Measurements from ENCODE around the gene IL18R1. TPM values are rescaled to one million over a fixed set of nuclear protein-coding genes. Genes with fewer than 3 reads are reported as not detected.

Gene IL18R1
- total RNA-seq, 1 donor from 2014 or later, result 2.2 TPM

DNA sequence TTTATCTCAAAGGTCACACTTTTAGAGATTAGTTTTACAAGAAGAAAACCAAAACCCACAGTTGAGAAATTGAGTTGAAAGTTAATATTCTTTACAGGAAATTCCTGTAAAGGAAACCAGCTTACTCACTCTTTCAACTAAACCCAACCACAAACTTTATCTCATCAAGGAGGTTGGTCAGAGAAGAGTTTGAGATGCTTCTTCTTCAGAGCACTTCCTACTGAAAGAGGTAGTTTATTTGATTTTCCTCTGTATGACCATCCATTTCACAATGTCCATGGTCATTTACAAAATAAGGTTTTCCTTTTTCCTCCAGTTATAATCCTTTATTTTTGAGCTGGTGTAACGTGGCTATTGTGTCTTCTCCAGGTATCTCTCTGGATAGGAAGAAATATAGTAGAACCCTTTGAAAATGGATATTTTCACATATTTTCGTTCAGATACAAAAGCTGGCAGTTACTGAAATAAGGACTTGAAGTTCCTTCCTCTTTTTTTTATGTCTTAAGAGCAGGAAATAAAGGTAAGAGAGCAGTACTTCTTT is 62.9 kb downstream of the IL18R1 start:
- peaks cover 29% of the 10 kb centered on the region for H3K4me1 Mint-ChIP-seq
- TF ChIP-seq, protein P1, sequence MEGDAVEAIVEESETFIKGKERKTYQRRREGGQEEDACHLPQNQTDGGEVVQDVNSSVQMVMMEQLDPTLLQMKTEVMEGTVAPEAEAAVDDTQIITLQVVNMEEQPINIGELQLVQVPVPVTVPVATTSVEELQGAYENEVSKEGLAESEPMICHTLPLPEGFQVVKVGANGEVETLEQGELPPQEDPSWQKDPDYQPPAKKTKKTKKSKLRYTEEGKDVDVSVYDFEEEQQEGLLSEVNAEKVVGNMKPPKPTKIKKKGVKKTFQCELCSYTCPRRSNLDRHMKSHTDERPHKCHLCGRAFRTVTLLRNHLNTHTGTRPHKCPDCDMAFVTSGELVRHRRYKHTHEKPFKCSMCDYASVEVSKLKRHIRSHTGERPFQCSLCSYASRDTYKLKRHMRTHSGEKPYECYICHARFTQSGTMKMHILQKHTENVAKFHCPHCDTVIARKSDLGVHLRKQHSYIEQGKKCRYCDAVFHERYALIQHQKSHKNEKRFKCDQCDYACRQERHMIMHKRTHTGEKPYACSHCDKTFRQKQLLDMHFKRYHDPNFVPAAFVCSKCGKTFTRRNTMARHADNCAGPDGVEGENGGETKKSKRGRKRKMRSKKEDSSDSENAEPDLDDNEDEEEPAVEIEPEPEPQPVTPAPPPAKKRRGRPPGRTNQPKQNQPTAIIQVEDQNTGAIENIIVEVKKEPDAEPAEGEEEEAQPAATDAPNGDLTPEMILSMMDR (IDR thresholded peaks at IDR 0.05), result no peak
- ATAC-seq (ENCODE audit: low read depth), result peak; percentile 52
- H3K27me3 Mint-ChIP-seq, result no peaks in the 10 kb centered on the region
- no peaks in the 10 kb centered on the region for H3K36me3 Mint-ChIP-seq (ENCODE audit: low read depth)
- intact Hi-C loops (cut with micrococcal nuclease), result no loop called here
- ChIA-PET CTCF (no interaction called here), POLR2A (no interaction called here)
- no peak for DNase-seq
- H3K27ac Mint-ChIP-seq, result peak overlapping the region; percentile 77
- H3K9me3 Mint-ChIP-seq, result no peaks in the 10 kb centered on the region
- peak overlapping the region; percentile 24 for H3K4me3 Mint-ChIP-seq

GRCh38 chr2:102420290-102420689 is 64.7 kb downstream of the IL18R1 start:
- ATAC-seq (ENCODE audit: low read depth), result no peak
- ChIA-PET CTCF (interaction anchor here (1.0 kb wide), 1 partner anchor 179 kb away, joined by 3 read pairs; no protein-coding TSS in a partner anchor), POLR2A (no interaction called here)
- no peaks in the 10 kb centered on the region for H3K27me3 Mint-ChIP-seq
- H3K4me1 Mint-ChIP-seq, result peaks cover 39% of the 10 kb centered on the region
- no peak for DNase-seq
- H3K4me3 Mint-ChIP-seq, result no peak overlapping the region
- TF ChIP-seq, protein P1 (IDR thresholded peaks at IDR 0.05), result no peak
- H3K27ac Mint-ChIP-seq, result no peak overlapping the region
- intact Hi-C loops (cut with micrococcal nuclease), result no loop called here
- no peaks in the 10 kb centered on the region for H3K9me3 Mint-ChIP-seq
- H3K36me3 Mint-ChIP-seq (ENCODE audit: low read depth), result no peaks in the 10 kb centered on the region

GRCh38 chr2:102421890-102422759 is 66.5 kb downstream of the IL18R1 start:
- intact Hi-C loops (cut with micrococcal nuclease), result no loop called here
- peaks cover 47% of the 10 kb centered on the region for H3K4me1 Mint-ChIP-seq
- CTCF ChIA-PET, result no interaction called here
- no peaks in the 10 kb centered on the region for H3K36me3 Mint-ChIP-seq (ENCODE audit: low read depth)
- DNase-seq (no peak), ATAC-seq (ENCODE audit: low read depth) (no peak)
- H3K4me3 Mint-ChIP-seq, result no peak overlapping the region
- H3K27ac Mint-ChIP-seq, result no peak overlapping the region
- H3K9me3 Mint-ChIP-seq, result no peaks in the 10 kb centered on the region
- TF ChIP-seq, protein P1 (IDR thresholded peaks at IDR 0.05), result no peak
- POLR2A ChIA-PET, result no interaction called here
- H3K27me3 Mint-ChIP-seq, result no peaks in the 10 kb centered on the region

- H3K4me1 Mint-ChIP-seq, result peaks cover 42% of the 10 kb centered on the region
- no peaks in the 10 kb centered on the region for H3K36me3 Mint-ChIP-seq (ENCODE audit: low read depth)
These were observed 67.3 kb downstream of the IL18R1 start, which contains the start of gene IL18RAP for GRCh38 chr2:102422910-102423309. Gene IL18RAP (plus strand): TSS chr2:102423160. CDS start chr2:102423278, 118 bp downstream.

DNA sequence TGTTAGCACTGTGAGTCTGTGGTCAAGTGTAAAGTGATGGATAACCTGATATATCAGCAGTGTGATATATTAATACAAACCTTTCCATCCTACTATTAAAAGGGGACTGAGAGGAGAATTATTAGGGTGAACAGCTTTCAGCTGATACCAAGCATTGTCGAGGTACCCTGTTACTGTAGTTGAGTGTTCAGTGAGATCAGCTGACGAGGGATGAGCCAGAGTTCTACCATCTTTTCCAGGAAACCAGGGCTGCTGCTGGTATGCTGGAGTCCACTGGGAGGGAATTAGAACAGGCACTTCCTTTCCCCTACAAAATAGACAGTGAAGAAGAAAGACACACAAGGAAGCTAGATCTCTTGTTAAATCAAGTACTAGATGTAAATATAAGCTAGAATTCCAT is 67.8 kb downstream of the IL18R1 start:
- no peak for ATAC-seq (ENCODE audit: low read depth)
- TF ChIP-seq, protein P1 (IDR thresholded peaks at IDR 0.05), result no peak
- CTCF ChIA-PET, result no interaction called here
- intact Hi-C loops (cut with micrococcal nuclease), result no loop called here
- H3K4me3 Mint-ChIP-seq, result no peak overlapping the region
- no peaks in the 10 kb centered on the region for H3K36me3 Mint-ChIP-seq (ENCODE audit: low read depth)
- H3K9me3 Mint-ChIP-seq, result no peaks in the 10 kb centered on the region
- H3K4me1 Mint-ChIP-seq, result peaks cover 39% of the 10 kb centered on the region
- no peak for DNase-seq
- no peak overlapping the region for H3K27ac Mint-ChIP-seq
- POLR2A ChIA-PET, result interaction anchor here (0.6 kb wide), 1 partner anchor 61 kb away, joined by 4 read pairs; no protein-coding TSS in a partner anchor
- no peaks in the 10 kb centered on the region for H3K27me3 Mint-ChIP-seq

More at GRCh38 chr2:102422910-102423309, 67.3 kb downstream of the IL18R1 start, which contains the start of gene IL18RAP:
- Mint-ChIP-seq H3K9me3 (no peaks in the 10 kb centered on the region), H3K4me3 (no peak within 1 kb of the TSS), H3K27ac (no peak within 1 kb of the TSS), H3K27me3 (no peaks in the 10 kb centered on the region)
- CTCF ChIA-PET, result no interaction called here
- DNase-seq (no peak), ATAC-seq (ENCODE audit: low read depth) (no peak)
- TF ChIP-seq, protein P1 (IDR thresholded peaks at IDR 0.05), result no peak
- intact Hi-C loops (cut with micrococcal nuclease), result no loop called here
- POLR2A ChIA-PET, result no interaction called here

Measured in activated B cell treated with CpG ODN at 0.5 μM for 24 hours (primary cell).